ENCODE measurements around the gene THG1L.

Gene THG1L

GRCh38 chr5:157758706-157759105 is 27.5 kb downstream of the THG1L start:
- H3K79me2 ChIP-seq (ENCODE audit: low read length), result no peaks in the 10 kb centered on the region
- no peak overlapping the region for H3K27ac ChIP-seq (ENCODE audit: low read length)
- no peaks in the 10 kb centered on the region for H3K36me3 ChIP-seq (replicated peaks; ENCODE audit: low read depth, low read length)
- H4K20me1 ChIP-seq (ENCODE audit: insufficient read depth, low read length), result no peaks in the 10 kb centered on the region
- H3K4me3 ChIP-seq (ENCODE audit: low read length), result no peak overlapping the region
- peaks cover 15% of the 10 kb centered on the region for H3K4me1 ChIP-seq (ENCODE audit: low read length)
- no peaks in the 10 kb centered on the region for H3K27me3 ChIP-seq (ENCODE audit: low read depth, low read length)
- no peaks in the 10 kb centered on the region for H3K9me3 ChIP-seq (ENCODE audit: insufficient read depth, low read length)
- H3K9ac ChIP-seq (ENCODE audit: low read length), result no peak overlapping the region
- no peak overlapping the region for H3K4me2 ChIP-seq (ENCODE audit: low read length)
- H2AFZ ChIP-seq (ENCODE audit: low read depth, low read length), result no peak overlapping the region
- TF ChIP-seq EZH2phosphoT487 (IDR thresholded peaks at IDR 0.05; ENCODE audit: low read depth), result no peak
- no peak for TF ChIP-seq CTCF (IDR thresholded peaks at IDR 0.05; ENCODE audit: low read depth, low read length)

- no peak overlapping the region for H3K4me2 ChIP-seq (ENCODE audit: low read length)
- peaks cover 15% of the 10 kb centered on the region for H3K4me1 ChIP-seq (ENCODE audit: low read length)
- H3K27me3 ChIP-seq (ENCODE audit: low read depth, low read length), result no peaks in the 10 kb centered on the region
- no peaks in the 10 kb centered on the region for H3K79me2 ChIP-seq (ENCODE audit: low read length)
- no peaks in the 10 kb centered on the region for H3K9me3 ChIP-seq (ENCODE audit: insufficient read depth, low read length)
- no peaks in the 10 kb centered on the region for H4K20me1 ChIP-seq (ENCODE audit: insufficient read depth, low read length)
- H2AFZ ChIP-seq (ENCODE audit: low read depth, low read length), result no peak overlapping the region
- H3K36me3 ChIP-seq (replicated peaks; ENCODE audit: low read depth, low read length), result no peaks in the 10 kb centered on the region
- TF ChIP-seq EZH2phosphoT487 (IDR thresholded peaks at IDR 0.05; ENCODE audit: low read depth) (no peak), CTCF (IDR thresholded peaks at IDR 0.05; ENCODE audit: low read depth, low read length) (peak; percentile 71)
- no peak overlapping the region for H3K27ac ChIP-seq (ENCODE audit: low read length)
- H3K9ac ChIP-seq (ENCODE audit: low read length), result no peak overlapping the region
- no peak overlapping the region for H3K4me3 ChIP-seq (ENCODE audit: low read length)
These were observed 30.7 kb downstream of the THG1L start for GRCh38 chr5:157761690-157762621.

DNA sequence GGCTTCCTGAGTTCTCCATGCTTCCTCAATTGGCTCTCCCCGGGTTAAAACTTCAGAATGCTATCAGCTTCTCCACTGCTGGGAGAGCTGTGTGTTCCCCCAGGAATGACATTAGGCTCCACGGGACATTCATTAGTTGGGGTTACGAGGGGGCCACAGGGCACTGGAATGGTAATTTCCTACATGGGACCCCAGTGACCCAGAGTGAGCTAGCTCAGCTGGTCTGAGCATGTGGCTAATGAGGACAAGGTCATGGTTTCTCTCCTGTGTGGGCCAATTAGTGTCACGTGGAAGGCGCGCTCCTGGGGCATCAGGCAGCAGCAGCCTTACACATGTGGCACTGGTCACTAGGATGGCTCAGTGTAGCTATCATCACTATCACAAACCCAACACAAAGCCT is 33.3 kb downstream of the THG1L start:
- no peaks in the 10 kb centered on the region for H3K79me2 ChIP-seq (ENCODE audit: low read length)
- H3K36me3 ChIP-seq (replicated peaks; ENCODE audit: low read depth, low read length), result no peaks in the 10 kb centered on the region
- H2AFZ ChIP-seq (ENCODE audit: low read depth, low read length), result no peak overlapping the region
- no peak overlapping the region for H3K4me3 ChIP-seq (ENCODE audit: low read length)
- no peak for TF ChIP-seq EZH2phosphoT487 (IDR thresholded peaks at IDR 0.05; ENCODE audit: low read depth)
- TF ChIP-seq CTCF (IDR thresholded peaks at IDR 0.05; ENCODE audit: low read depth, low read length), result no peak
- no peak overlapping the region for H3K27ac ChIP-seq (ENCODE audit: low read length)
- H4K20me1 ChIP-seq (ENCODE audit: insufficient read depth, low read length), result no peaks in the 10 kb centered on the region
- H3K4me2 ChIP-seq (ENCODE audit: low read length), result no peak overlapping the region
- no peaks in the 10 kb centered on the region for H3K4me1 ChIP-seq (ENCODE audit: low read length)
- H3K9ac ChIP-seq (ENCODE audit: low read length), result no peak overlapping the region
- no peaks in the 10 kb centered on the region for H3K9me3 ChIP-seq (ENCODE audit: insufficient read depth, low read length)
- no peaks in the 10 kb centered on the region for H3K27me3 ChIP-seq (ENCODE audit: low read depth, low read length)

DNA sequence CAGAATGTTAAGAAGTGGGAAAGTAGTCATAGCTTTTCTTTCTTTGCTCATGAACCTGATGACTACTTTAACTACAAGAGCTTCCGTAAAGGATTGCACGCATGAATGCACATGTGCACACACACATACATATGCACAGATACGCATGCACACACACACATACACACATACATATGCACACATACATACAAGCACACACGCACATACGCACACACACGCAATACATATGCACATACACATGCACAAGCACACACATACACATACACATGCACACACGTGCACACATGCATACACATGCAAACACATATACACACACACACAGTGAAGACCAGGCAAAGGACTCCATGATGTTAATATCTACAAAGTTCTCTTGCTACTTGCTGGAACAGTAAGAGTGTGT is 35.2 kb downstream of the THG1L start:
- Histone ChIP-seq H3K79me2 (ENCODE audit: low read length) (no peaks in the 10 kb centered on the region), H3K27ac (ENCODE audit: low read length) (no peak overlapping the region), H3K27me3 (ENCODE audit: low read depth, low read length) (no peaks in the 10 kb centered on the region), H3K4me3 (ENCODE audit: low read length) (no peak overlapping the region), H3K9me3 (ENCODE audit: insufficient read depth, low read length) (no peaks in the 10 kb centered on the region), H3K4me2 (ENCODE audit: low read length) (no peak overlapping the region), H3K9ac (ENCODE audit: low read length) (no peak overlapping the region), H3K4me1 (ENCODE audit: low read length) (no peaks in the 10 kb centered on the region), H4K20me1 (ENCODE audit: insufficient read depth, low read length) (no peaks in the 10 kb centered on the region), H2AFZ (ENCODE audit: low read depth, low read length) (no peak overlapping the region), H3K36me3 (replicated peaks; ENCODE audit: low read depth, low read length) (no peaks in the 10 kb centered on the region)
- TF ChIP-seq EZH2phosphoT487 (IDR thresholded peaks at IDR 0.05; ENCODE audit: low read depth) (no peak), CTCF (IDR thresholded peaks at IDR 0.05; ENCODE audit: low read depth, low read length) (no peak)

All from OCI-LY3 (cell line).